Femur (tissue), 1 donor: ENCODE results near the gene PTCRA.
A peak's percentile ranks its signal among the peaks of the same experiment; 100 is the strongest.
"Not testable (repeated sequence)": the region's sequence is repeated elsewhere in the genome, so short reads cannot be mapped to it uniquely, and the experiment has no call there.

Source experiments
- DNase-seq: peaks from one replicate; pipeline ENCODE4 v3.0.0-alpha.2; 2017

PTCRA gene, protein sequence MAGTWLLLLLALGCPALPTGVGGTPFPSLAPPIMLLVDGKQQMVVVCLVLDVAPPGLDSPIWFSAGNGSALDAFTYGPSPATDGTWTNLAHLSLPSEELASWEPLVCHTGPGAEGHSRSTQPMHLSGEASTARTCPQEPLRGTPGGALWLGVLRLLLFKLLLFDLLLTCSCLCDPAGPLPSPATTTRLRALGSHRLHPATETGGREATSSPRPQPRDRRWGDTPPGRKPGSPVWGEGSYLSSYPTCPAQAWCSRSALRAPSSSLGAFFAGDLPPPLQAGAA

DNA sequence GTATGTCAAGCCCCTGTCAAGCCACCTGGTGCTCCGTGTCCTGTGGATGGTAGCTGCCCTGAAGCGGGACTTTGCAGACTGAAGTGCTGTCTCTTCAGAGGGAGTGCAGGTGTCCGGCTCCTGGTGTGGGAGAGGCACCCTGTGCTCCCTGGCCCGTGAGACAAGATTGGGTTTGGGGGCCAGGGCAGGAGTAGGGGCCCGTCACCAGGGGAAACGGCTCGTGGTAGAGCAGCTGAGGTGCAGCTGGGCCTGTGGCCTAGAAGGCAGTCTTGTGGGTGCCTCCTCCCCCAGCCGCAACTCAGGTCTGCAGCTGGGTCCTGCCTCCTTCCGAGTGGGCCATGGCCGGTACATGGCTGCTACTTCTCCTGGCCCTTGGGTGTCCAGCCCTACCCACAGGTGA, at the start of gene PTCRA:
TSS of gene PTCRA (plus strand) at position 322 of the 400 bp plus-strand sequence. CDS start at position 339, 17 bp downstream.
- DNase-seq: no peak

GRCh38 chr6:42870145-42870936, 45.5 kb upstream of the PTCRA start:
- no peak for DNase-seq

DNA sequence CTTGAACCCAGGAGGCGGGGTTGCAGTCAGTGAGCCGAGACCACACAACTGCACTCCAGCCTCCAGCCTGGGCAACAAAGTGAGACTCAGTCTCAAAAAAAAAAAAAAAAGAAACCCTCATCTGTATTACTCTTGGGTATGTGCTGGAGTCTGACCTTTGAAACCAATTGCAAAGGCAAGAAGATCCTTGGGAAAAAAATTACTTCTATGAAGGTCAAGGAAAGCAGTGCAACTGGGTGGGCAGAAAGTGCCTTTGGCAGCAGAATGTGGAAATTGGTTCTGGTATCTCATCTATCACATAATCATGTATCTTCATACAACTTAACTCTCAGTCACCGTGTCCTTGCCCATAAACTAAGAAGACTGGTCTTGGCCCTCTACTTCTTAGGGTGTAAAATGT, 44.1 kb upstream of the PTCRA start:
- no peak for DNase-seq

DNA sequence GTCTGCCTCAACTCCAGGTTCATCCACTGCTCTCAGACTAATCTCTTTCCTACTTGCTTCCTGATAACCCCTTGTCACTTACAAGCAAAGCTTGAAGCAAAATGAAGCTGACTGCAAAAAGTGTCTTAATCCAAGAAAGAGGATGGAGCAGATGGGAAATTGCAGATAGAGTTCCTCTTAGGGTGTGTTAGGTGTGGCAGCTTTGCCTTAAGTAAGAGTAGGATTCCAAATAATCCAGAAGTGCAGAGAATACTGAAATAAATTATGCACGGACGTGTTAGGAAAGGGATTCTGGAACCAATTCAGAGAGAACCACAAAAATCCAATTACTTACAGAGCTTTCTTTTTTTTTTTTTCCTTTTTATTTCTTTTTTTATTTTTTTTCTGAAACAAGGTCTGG, 42.5 kb upstream of the PTCRA start:
- no peak for DNase-seq

DNA sequence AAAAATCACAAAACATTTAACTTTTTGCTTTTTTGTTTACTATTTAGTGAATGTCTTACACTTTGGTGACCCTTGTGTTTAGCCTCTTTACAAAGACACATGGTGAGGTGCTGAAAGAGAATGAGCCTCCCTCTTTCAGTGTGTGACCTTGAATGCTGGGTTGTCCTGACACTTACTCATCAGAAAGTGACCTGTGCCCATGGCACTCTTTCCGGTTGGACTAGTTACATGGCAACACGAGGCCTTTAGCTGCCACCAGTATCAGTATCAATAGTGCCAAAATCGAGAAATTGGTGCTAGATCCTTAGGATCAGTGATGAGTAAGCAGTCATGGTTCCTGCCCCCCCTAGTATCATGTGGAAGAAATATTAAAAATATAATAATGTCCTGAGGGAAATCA, 38.2 kb upstream of the PTCRA start:
- no peak for DNase-seq

GRCh38 chr6:42879372-42880239, 36.2 kb upstream of the PTCRA start, which contains the start of gene RPL7L1:
Gene RPL7L1 (plus strand): TSS chr6:42879616. CDS start chr6:42879911, 295 bp downstream.
- DNase-seq: peak; percentile 91

DNA sequence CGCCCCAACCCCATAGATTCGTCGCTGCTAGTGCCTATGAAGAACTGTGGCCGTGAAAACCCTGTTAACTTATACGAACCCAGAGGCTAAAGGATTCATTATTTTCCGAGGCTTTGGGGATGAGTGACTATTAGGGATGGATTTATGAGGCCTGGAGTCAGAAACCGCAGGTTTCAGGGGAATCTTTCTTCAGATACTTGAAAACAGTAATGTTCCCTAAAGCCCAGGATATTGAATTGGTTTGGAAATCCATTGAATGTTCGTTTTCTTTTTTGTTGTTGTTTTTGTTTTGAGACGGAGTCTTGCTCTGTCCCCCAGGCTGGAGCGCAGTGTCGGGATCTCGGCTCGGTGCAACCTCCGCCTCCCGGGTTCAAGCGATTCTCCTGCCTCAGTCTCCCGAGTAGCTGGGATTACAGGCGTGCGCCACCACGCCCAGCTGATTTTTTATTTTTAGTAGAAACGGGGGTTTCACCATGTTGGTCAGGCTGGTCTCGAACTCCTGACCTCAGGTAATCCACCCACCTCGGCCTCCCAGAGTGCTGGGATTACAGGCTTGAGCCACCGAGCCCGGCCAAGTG, 35.5 kb upstream of the PTCRA start:
- DNase-seq: not testable (repeated sequence)

- not testable (repeated sequence) for DNase-seq
Observed at GRCh38 chr6:42880871-42881270, 35.0 kb upstream of the PTCRA start.

- DNase-seq: no peak
Observed at GRCh38 chr6:42885702-42886101, 30.2 kb upstream of the PTCRA start.

DNA sequence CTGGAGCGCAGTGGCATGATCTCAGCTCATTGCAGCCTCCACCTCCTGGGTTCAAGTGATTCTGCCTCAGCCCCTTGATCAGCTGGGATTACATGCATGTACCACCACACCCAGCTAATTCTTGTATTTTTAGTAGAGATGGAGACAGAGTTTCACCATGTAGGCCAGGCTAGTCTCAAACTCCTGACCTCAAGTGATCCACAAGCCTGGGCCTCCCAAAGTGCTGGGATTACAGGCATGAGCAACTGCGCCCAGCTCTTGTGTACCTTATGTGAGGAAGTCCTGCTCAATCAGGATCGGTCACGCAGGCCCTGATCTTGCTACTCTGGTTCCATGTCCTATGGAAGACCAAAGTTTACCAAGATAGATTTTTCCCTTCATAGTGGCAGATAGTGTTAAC, 27.7 kb upstream of the PTCRA start:
- DNase-seq: not testable (repeated sequence)

- no peak for DNase-seq
Observed at GRCh38 chr6:42889815-42890214, 26.0 kb upstream of the PTCRA start.

DNA sequence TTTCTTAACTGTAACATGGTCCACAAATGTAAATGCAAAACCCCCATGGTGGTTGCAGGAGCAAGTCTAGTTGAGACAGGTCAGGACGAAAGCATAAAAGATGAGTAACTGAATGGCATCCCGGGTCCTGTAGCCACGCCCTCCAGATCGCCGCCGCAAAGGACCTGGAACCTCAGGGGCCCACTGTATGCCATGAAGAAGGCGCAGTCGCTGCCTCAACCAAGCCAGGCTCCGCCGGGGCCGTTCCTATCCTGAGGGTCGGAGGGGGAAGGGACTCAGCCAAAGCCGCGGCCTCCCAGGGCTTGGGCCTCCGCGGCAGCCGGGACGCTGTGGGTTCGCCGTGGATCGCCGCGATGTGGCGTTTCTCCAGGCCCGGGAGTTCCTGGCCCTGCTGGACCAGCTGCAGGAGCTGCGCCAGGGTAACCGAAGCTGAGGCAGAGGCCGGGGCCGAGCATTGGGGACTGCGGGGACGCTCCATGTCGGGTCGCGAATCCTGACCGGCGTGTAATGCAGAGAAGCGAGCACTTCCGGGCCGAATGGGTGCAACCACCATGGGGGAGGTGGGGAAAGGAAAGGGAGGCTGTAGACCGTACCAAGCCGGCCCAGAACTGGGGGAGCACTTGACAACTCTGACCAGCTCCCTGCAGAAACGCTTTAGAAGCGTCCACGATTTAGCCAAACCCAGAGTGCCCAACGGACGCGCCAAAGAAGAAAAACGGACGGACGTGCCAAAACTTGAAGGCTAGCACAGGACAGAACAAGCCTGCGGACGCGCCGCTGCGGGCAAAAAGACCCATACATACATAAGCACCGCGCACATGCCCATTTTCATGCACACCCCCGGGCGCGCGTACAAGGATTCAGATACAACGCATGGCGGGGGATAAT, 25.3 kb upstream of the PTCRA start:
- peak; percentile 96 for DNase-seq

DNA sequence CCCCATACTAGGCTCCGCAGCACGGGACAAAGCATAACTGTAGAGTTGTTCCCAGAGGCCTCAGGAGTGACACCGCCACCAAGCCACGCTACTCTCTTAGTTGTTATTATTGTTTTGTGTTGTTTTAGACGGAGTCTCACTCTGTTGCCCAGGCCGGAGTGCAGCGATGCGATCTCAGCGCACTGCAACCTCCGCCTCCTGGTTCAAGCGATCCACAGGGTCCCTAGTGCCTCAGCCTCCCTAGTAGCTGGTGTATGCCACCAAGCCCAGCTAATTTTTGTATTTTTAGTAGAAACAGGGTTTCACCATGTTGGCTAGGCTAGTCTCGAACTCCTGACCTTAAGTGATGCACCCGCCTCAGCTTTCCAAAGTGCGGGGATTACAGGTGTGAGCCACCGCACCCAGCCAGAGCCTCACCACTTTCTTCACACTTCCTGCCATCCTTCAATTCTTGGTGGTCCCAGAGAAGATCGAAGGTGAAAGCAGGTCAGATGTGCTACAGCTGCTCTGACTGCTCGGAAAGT, 24.6 kb upstream of the PTCRA start:
- DNase-seq: no peak

DNA sequence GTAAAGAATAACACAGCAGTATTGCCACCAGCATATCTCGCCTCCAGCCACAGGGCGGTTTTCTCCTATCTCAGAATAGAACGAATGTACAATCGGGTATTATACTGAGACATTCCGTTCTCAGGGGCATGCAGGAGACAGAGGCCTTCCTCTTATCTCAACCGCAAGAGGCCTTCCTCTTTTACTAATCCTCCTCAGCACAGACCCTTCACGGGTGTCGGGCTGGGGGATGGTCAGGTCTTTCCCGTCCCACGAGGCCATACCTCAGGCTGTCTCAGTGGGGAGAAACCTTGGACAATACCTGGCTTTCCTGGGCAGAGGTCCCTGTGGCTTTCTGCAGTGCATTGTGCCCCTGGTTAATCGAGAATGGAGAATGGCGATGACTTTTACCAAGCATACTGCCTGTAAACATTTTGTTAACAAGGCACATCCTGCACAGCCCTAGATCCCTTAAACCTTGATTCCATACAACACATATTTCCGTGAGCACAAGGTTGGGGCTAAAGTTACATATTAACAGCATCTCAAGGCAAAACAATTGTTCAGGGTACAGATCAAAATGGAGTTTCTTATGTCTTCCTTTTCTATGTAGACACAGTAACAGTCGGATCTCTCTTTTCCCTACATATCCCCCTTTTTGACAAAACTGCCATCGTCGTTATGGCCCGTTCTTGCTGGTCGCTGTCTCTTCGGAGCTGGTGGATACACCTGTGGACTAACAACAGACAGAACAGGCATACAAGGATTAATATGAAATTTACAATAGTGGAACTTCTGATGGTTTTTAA, 21.6 kb upstream of the PTCRA start:
- DNase-seq: not testable (repeated sequence)

DNA sequence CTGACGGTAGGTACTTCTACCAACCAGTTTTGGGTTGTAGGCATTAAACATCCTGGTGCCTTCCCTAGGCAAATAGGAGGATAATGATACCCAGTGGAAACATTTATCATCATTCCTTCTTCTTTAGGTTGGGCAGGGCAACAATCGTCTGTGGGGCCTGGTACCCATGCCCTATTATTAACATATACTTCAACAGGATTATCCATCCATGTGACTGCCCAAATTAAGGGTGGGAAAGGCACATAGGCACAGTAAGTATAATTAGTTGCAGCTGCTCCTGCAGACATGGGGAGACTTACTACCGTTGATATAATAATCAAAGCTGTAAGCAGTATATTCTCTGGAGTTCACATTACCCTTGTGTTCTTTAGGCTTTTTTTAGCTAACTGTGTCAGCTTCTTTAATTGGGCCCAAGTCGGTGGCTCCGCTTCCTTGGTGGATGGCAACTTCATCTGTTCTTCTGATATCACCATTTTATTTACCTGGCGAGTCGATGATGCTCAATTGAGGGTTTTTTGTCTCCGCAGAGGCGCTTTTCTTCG, 19.6 kb upstream of the PTCRA start:
- no peak for DNase-seq

- peak; percentile 68 for DNase-seq
Observed at GRCh38 chr6:42898891-42899361, 16.9 kb upstream of the PTCRA start.

DNA sequence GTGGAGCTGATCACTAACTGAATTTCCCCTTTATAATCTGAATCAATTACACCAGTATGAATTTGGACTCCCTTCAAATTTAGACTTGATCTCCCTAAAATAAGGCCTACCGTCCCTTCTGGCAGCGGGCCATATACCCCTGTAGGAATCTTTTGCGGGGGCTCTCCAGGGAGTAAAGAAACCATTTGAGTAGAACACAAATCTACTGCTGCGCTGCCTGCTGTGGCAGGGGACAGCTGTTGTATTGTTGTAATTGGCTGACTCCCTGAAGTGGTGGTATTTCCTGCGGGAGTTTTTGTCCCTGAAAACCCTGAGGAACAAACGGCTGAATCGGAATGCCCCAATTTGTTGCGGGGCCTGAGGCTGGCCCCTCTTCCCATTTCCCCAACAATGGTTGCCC, 16.0 kb upstream of the PTCRA start:
- DNase-seq: no peak

DNA sequence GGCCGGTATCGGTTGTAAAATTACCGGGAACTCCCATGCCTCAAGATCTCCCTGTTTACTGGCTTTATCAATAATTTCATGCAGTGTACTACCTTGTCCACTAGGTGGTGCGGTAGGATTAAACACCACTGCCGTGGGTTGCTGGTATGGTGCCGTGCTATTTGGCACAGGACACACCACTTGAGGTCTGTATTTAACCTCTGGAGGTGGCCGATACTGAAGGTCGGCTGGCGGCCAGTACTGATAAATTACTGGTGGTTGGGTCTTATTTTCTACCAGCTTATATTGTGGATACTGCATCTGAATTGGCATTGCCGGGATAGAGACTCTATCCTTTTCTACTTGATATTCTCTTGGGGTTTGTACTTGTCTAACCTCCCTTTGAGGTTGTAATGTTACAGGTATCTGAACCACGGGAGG, 14.3 kb upstream of the PTCRA start:
- DNase-seq: peak; percentile 85

DNA sequence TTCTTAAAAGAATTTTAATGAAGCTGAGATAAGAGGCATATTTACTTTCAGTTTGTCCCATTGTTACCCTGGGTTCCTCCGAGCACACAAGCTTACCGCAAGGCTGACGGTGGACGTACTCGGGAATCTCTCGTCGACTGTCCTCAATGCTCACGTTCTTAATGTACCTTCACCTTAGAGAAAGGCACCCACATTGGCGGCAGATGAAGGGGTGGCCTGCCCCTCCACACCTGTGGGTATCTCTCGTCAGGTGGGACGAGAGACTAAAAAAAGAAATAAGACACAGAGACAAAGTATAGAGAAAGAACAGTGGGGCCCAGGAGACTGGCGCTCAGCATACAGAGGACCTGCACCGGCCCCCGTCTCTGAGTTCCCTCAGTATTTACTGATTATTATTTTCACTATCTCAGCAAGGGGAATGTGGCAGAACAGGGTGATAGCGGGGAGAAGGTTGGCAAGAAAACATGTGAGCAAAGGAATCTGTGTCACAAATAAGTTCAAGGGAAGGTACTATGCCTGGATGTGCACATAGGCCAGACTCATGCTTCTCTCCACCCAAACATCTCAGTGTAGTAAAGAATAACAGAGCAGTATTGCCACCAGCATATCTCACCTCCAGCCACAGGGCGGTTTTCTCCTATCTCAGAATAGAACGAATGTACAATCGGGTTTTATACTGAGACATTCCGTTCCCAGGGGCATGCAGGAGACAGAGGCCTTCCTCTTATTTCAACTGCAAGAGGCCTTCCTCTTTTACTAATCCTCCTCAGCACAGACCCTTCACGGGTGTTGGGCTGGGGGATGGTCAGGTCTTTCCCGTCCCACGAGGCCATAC, 13.2 kb upstream of the PTCRA start:
- not testable (repeated sequence) for DNase-seq
